HepG2 (cell line): ENCODE results near the gene RBM25. TPM values are rescaled to one million over a fixed set of nuclear protein-coding genes. Genes with fewer than 3 reads are reported as not detected.

Experiments used
- BHLHE40 ChIP-seq: IDR thresholded peaks from 2 replicates; pipeline ENCODE4 v1.6.1; 2011; ENCODE audit warnings: low read length, improper control_type of control experiment
- FOSL1 ChIP-seq: sonication (generic); formaldehyde crosslinking; IDR thresholded peaks from 2 replicates; pipeline ENCODE4 v1.9.0; 2021; ENCODE audit warnings: missing genetic modification reagents, borderline replicate concordance
- JUN ChIP-seq: sonication (generic); formaldehyde crosslinking; IDR thresholded peaks from 2 replicates; pipeline ENCODE4 v1.4.0; 2020; ENCODE audit warnings: mild to moderate bottlenecking, missing genetic modification reagents
- MAX ChIP-seq: IDR thresholded peaks from 2 replicates; pipeline ENCODE4 v1.6.1; 2012; ENCODE audit warnings: inconsistent platforms
- NR1H2 ChIP-seq: sonication (generic); formaldehyde crosslinking; IDR thresholded peaks from 2 replicates; pipeline ENCODE4 v1.8.1; 2022; ENCODE audit warnings: low read depth, missing genetic modification reagents, borderline replicate concordance
- PAF1 ChIP-seq: IDR thresholded peaks from 2 replicates; pipeline ENCODE4 v1.6.1; 2016; ENCODE audit warnings: missing genetic modification reagents, missing compliant biosample characterization
- RARA ChIP-seq: IDR thresholded peaks from 2 replicates; pipeline ENCODE4 v1.6.1; 2016; ENCODE audit warnings: missing genetic modification reagents, missing compliant biosample characterization
- SETDB1 ChIP-seq: sonication (generic); formaldehyde crosslinking; IDR thresholded peaks from 2 replicates; pipeline ENCODE4 v1.5.1; 2020; ENCODE audit warnings: missing genetic modification reagents, mild to moderate bottlenecking, borderline replicate concordance
- U2AF2 ChIP-seq: fragments of 200-400 bp; formaldehyde crosslinking; IDR thresholded peaks from 2 replicates; pipeline ENCODE4 v1.6.1; 2017; ENCODE audit warnings: low read depth, mild to moderate bottlenecking, low read length
- ZHX2 ChIP-seq, 2 experiments: sonication (generic) in 1 of 2; formaldehyde crosslinking in 1 of 2; IDR thresholded peaks; 2 replicates each; pipeline versions ENCODE4 v1.6.1 to v1.9.0; 2014 to 2022; ENCODE audit warnings: antibody characterized with exemption in 1 of 2, borderline replicate concordance in 1 of 2, inconsistent platforms in 1 of 2, low read depth in 1 of 2, missing genetic modification reagents in 1 of 2
- ZNF468 ChIP-seq: sonication (generic); formaldehyde crosslinking; IDR thresholded peaks from 2 replicates; pipeline ENCODE4 v1.8.0; 2022; ENCODE audit warnings: mild to moderate bottlenecking, moderate library complexity, missing genetic modification reagents
- ZNF607 ChIP-seq: sonication (generic); formaldehyde crosslinking; IDR thresholded peaks from 2 replicates; pipeline ENCODE4 v1.5.1; 2020; ENCODE audit warnings: missing genetic modification reagents, mild to moderate bottlenecking, borderline replicate concordance
- ZNF839 ChIP-seq: sonication (generic); formaldehyde crosslinking; IDR thresholded peaks from 2 replicates; pipeline ENCODE4 v1.4.0; 2020; ENCODE audit warnings: missing genetic modification reagents, mild to moderate bottlenecking, borderline replicate concordance
- polyA plus RNA-seq, 8 experiments: library from polyadenylated mRNA; depleted of rRNA in 3 of 8; stranded (reverse) in 7 of 8; unstranded in 1 of 8; fragments of >200 nt; fragmentation: Illumina TruSeq in 4 of 8; extraction: Trizol in 4 of 8; gene quantifications; 2 replicates each; pipeline versions ENCODE4 v1.2.1 to v1.2.3, GENCODE V29; 2011 to 2016; ENCODE audit warnings: low read depth in 4 of 8, missing spikeins in 1 of 8, mixed read lengths in 1 of 8; ENCODE audit not compliant: insufficient read depth in 1 of 8
- total RNA-seq, 5 experiments: library from RNA; depleted of rRNA; stranded (reverse); fragments of >200 nt; fragmentation: Illumina TruSeq; extraction: Trizol; gene quantifications; 2 replicates each; pipeline ENCODE4 v1.2.3, GENCODE V29; 2016; ENCODE audit warnings: low read depth in 1 of 5
- TF ChIP-seq, protein P1 (sequence below): sonication (generic); formaldehyde crosslinking; IDR thresholded peaks from 2 replicates; pipeline ENCODE4 v1.5.0; 2020; ENCODE audit warnings: mild to moderate bottlenecking, missing genetic modification reagents, borderline replicate concordance

The RBM25 gene
- total and polyA plus RNA-seq, 2 of the 13 experiments (the other 11 are each of a cell fraction or from before 2014, with no cell fraction given) = 34.1 to 65.9 TPM

DNA sequence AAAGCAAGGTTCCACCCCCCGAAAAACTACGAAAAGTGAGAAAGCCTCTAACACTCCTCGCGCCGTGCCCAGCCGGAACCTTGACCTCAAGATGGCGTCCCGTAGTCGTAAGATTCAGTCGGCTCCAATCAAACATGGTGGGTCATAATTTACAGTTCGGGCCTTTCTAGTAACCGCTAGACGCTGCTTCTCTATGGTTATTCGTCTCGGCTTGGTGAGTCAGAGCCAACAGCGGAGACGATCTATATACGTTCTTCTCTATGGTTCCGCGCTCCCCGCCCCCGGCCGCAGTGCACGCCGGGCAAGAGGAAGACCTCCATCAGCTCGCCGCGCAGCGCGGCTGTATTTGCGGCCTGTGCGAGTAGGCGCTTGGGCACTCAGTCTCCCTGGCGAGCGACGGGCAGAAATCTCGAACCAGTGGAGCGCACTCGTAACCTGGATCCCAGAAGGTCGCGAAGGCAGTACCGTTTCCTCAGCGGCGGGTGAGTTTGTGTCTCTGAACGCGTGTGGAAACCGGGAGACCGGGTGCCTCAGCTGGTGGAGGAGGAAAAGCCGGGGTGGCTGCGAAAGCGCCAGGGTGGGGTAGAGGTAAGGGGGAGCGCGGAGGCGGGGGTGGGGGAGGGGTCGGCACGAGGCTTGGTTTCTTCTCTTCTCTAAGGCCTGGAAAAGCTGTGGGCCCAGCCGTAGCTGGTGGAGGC is at the start of gene RBM25 (continued):
- TF ChIP-seq ZNF468 (CRISPR knock-in tag) (no peak), NR1H2 (no peak), ZHX2 (IDR thresholded peaks at IDR 0.05; ENCODE audit: low read depth) (peak; percentile 97), ZHX2 (CRISPR knock-in tag; IDR thresholded peaks at IDR 0.05; ENCODE audit: borderline replicate concordance) (no peak), U2AF2 (no peak), BHLHE40 (0 out of 2 replicates have a peak, but pooled peaks have one; percentile 5), ZNF607 (CRISPR knock-in tag) (0 out of 2 replicates have a peak, but pooled peaks have one; percentile 41), ZNF839 (CRISPR knock-in tag) (0 out of 2 replicates have a peak, but pooled peaks have one; percentile 22), FOSL1 (CRISPR knock-in tag) (peak; percentile 69; the same call in 1 of the 2 replicates), JUN (CRISPR knock-in tag) (peak; percentile 36; the same call in 1 of the 2 replicates), SETDB1 (CRISPR knock-in tag) (no peak), PAF1 (CRISPR knock-in tag) (no peak), MAX (peak; percentile 86), RARA (CRISPR knock-in tag) (no peak)
- TF ChIP-seq, protein P1, sequence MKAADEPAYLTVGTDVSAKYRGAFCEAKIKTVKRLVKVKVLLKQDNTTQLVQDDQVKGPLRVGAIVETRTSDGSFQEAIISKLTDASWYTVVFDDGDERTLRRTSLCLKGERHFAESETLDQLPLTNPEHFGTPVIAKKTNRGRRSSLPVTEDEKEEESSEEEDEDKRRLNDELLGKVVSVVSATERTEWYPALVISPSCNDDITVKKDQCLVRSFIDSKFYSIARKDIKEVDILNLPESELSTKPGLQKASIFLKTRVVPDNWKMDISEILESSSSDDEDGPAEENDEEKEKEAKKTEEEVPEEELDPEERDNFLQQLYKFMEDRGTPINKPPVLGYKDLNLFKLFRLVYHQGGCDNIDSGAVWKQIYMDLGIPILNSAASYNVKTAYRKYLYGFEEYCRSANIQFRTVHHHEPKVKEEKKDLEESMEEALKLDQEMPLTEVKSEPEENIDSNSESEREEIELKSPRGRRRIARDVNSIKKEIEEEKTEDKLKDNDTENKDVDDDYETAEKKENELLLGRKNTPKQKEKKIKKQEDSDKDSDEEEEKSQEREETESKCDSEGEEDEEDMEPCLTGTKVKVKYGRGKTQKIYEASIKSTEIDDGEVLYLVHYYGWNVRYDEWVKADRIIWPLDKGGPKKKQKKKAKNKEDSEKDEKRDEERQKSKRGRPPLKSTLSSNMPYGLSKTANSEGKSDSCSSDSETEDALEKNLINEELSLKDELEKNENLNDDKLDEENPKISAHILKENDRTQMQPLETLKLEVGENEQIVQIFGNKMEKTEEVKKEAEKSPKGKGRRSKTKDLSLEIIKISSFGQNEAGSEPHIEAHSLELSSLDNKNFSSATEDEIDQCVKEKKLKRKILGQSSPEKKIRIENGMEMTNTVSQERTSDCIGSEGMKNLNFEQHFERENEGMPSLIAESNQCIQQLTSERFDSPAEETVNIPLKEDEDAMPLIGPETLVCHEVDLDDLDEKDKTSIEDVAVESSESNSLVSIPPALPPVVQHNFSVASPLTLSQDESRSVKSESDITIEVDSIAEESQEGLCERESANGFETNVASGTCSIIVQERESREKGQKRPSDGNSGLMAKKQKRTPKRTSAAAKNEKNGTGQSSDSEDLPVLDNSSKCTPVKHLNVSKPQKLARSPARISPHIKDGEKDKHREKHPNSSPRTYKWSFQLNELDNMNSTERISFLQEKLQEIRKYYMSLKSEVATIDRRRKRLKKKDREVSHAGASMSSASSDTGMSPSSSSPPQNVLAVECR (CRISPR knock-in tag) = peak; percentile 89
